Frontal cortex (tissue), 4 donors: ENCODE measurements around the gene CSNK1G1. TPM values are rescaled to one million over a fixed set of nuclear protein-coding genes. Genes with fewer than 3 reads are reported as not detected.
"Not testable (repeated sequence)": the region's sequence is repeated elsewhere in the genome, so short reads cannot be mapped to it uniquely, and the experiment has no call there.

Source experiments
- DNase-seq, 2 donors: peaks; one replicate each; pipeline ENCODE4 v3.0.0; 2012; ENCODE audit warnings: low spot score in 2 of 2
- FAIRE-seq: peaks from 2 replicates; lab custom pipeline; 2012; peaks lifted over from hg19 to GRCh38; lab: Jason Lieb, UNC
- small RNA-seq: library from RNA; depleted of rRNA; stranded (forward); fragments of <200 nt; gene quantifications from one replicate; pipeline ENCODE3, GENCODE V24; 2014
- total RNA-seq: library from RNA; depleted of rRNA; stranded (reverse); fragments of >200 nt; gene quantifications from one replicate; pipeline ENCODE4 v1.2.3, GENCODE V29; 2014
- donor health status: control.
- donor health status: control.
- donor health status: control.

Gene CSNK1G1
- total RNA-seq, 1 donor from 2014 or later, result 46.1 TPM

GRCh38 chr15:64122444-64122843 lies 233.5 kb downstream of the CSNK1G1 start:
- FAIRE-seq (no peak), DNase-seq (no peak)

DNA sequence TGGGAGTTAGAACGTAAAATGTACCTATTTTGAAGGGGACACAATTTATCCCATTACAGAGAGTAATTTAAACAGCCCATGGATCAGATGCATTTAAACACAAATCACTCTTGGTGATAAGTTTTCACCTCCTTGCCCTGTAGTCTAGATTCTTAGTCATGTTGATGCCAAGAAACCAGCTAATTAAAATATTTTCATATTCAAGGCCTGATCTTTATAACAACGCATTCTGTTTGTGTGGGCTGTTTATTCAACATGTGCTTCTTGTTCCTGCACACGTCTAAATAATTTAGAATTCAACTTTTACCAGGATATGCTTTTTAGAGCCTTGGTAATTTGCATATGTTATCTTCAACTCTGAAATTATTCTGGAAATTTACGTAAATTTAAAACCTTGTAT lies 234.4 kb downstream of the CSNK1G1 start:
- FAIRE-seq (no peak), DNase-seq (no peak)

DNA sequence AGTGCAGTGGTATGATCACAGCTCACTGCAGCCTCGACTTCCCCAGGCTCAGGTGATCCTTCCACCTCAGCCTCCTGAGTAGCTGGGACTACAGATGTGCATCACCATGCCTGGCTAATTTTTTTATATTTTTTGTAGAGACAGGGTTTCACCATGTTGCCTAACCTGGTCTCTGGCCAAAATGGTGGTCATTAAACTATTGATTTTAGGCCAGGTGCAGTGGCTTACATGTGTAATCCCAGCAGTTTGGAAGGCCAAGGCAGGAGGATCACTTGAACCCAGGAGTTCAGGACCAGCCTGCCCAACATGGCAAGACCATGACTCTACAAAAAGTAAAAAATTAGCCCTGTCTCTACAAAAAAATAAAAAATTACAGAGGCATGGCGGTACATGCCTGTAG lies 235.7 kb downstream of the CSNK1G1 start:
- not testable (repeated sequence) for FAIRE-seq, DNase-seq

GRCh38 chr15:64117759-64118487 lies 238.1 kb downstream of the CSNK1G1 start:
- FAIRE-seq (no peak), DNase-seq (no peak)

Small RNA genes within 50 kb of the gene (small RNA-seq; reads per million reads assigned to genes)
- not detected for gene RF00554

Other genes starting within 250 kb of the CSNK1G1 start
- 7.7 TPM for gene SNX22, start 204.4 kb downstream of the CSNK1G1 start, total RNA-seq
- 186 TPM for gene PPIB, start 193.2 kb downstream of the CSNK1G1 start, total RNA-seq
- gene PCLAF, start 25.3 kb upstream of the CSNK1G1 start, total RNA-seq, result 2.9 TPM
- gene TRIP4, start 31.7 kb upstream of the CSNK1G1 start, total RNA-seq, result 14.3 TPM
- gene ZNF609, start 104.4 kb upstream of the CSNK1G1 start, total RNA-seq, result 26.9 TPM